ENCODE measurements around the gene MORN5.

The MORN5 gene

DNA sequence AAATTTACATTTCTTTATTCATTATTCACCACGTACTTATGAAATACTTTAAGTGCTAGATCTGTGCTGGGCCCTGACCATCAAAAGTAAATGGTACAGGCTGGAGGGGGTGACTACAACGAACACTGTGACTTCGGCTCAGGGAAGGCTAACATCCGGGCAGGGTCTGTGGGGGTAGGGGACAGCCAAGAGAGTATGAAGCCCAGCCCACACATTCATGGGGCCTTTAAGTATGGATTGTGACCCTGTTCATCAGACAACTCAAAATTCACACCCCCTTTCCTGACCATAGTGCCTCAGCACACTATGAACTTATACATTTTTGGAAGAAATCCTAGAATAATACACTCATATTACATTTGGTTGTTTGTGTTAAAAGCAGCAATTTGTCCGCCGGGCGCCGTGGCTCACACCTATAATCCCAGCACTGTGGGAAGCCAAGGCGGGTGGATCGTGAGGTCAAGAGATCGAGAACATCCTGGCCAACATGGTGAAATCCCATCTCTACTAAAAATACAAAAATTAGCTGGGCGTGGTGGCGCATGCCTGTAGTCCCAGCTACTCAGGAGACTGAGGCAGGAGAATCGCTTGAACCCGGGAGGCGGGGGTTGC, 33.3 kb downstream of the MORN5 start:
- DNase-seq: no peak

DNA sequence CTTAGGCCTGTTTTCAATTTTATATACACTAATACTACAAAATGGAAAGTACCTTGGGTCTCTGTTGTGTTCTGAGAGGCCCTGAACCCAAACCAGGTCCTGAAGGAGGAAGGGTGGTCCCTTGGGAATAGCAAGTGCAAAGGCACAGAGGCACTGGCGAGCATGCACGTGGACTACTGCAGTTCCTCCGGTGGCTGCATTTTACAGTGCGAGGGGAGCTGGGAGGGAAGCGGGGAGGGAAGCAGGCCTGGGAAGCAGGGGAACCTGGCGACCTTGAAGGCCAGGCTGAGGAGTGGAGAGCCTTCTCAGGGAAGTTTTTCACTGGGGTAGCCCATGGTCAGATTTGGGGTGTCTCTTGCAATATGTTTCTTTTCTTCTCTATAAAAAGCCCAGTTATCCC, 33.9 kb downstream of the MORN5 start:
- no peak for DNase-seq

DNA sequence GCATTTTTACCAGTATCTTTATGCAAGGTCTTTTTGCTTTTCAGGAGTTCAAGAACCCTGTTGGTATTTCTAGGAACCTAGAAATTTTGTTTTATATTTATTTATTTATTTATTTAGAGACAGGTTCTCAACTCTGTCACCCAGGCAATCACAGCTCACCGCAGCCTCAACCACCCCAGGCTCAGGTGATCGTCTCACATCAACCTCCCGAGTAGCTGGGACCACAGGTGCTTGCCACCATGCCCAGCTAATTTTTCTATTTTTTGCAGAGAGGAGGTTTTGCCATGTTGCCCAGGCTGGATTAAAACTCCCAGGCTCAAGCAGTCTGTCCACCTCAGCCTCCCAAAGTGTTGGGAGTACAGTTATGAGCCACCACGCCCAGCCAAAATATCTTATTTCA, 36.2 kb downstream of the MORN5 start:
- DNase-seq: no peak

DNA sequence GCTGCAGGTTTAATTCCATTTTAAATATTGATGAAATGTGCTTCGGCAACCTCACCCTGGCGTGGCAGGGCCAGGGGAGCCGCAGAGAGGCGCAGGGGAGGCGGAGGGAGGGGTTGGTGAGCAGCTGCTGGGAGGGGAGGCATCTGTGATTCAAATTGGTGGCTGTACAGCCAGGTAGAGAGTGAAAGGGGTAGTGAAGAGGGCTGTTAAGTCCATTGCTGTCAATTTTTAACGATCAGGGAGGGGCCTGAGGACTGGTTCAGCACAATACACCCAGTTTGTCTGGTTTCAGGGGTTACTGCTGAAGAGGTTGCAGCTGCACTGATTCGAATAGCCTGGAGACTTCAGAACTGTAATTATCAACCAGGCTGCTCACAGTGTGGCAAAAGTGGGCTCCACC, 37.7 kb downstream of the MORN5 start:
- no peak for DNase-seq

DNA sequence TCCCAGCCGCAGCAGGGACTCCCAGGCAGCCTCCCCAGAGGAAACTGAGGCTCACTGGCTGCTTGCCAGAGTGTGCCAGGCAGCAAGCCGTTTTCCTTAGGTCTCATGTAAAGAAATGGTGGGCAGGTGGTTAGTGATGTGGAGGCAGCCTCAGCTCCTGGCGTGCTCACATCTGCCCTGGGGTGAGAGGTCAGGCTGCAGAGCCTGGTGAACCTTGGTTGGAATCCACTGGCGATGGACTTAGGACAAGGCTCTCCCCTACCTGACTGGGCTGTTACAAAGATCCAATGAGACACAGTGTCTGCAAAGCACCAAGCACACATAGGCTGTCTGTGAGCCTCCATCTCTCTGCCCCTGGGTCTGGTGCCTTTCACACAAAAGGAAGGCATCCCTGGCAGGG, 38.2 kb downstream of the MORN5 start:
- no peak for DNase-seq

DNA sequence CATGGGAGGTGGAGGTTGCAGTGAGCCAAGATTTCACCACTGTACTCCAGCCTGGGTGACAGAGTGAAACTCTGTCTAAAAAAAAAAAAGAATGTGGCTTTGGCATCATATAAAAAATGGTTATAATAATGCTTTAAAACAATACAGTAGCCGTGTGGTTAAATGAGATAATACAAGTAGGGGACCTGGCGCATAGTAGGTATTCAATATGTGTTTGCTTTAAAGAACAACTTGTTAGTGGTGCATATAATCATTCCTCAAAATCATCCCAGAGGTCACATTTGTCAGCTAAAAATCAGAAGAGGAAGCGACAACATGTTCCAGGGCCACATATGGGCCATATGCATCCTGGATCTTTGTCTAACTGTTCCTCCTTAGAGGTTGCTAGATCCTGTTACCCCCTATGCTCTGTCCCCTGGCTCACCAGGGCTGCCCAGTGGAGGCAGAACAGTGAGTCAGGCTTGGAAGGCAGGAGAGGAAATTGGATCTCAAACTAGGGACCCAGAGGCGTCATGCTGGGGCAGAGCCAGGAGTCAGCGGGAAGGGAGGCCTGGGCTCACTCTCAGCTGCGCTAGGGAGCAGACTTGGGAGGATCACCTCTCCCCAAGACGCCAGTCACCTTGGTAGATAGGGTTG, 41.4 kb downstream of the MORN5 start:
- DNase-seq: no peak

DNA sequence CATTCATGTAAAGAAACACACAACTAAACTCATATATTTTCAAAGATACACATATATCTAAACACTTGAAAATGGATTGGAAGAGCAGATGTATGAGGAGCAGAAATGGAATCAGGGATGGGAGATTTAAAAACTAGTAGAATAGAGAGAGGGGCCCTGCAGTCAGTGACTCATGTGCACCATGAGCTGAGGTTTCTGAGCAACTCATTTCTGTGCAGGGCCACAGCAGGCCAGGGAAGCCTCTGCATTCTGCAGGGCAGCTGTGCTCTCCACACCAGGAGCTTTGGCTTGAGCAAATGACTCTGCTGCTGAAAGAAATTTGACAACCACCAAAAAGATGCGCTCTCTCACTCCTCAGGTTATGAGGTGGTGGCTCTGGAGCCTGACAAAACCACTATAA, 41.9 kb downstream of the MORN5 start:
- DNase-seq: no peak

DNA sequence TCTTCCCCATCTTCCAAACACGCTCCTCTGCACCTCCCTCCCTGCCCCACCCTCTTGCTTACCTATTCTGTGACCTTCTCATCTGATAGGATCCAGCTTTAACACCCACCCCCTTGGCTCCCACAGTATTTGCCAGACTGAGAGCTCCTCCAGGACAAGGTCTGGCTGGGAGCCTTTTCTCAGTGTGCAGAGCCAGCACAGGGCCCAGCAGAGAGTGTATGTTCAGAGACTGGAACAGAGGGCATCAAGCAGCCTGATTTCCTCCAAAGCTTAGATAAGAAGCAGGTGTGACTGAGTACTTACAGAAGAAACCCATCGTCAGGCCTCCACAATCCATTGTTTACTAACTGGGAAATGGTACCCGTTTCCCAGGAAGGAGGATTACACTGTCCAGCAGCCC, 42.4 kb downstream of the MORN5 start:
- no peak for DNase-seq

DNA sequence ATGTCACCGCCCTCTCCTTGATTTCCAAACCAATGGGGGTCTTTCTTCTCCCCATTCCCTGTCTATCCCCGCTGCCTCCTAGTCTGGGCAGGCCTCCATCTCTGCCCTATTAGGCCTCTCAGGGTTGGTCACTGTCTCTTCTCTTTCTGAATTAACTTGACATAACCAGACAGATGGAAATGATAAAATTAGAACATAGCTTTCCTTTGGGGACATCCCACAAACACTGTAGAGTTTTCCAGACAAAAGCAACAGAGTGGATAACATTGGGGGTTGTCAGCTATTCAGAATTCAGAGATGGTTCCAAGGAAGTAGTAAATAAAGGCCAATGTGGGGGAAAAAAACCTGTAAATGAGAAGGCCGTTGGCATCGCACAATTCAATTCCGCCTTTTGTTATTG, 44.3 kb downstream of the MORN5 start:
- no peak for DNase-seq

DNA sequence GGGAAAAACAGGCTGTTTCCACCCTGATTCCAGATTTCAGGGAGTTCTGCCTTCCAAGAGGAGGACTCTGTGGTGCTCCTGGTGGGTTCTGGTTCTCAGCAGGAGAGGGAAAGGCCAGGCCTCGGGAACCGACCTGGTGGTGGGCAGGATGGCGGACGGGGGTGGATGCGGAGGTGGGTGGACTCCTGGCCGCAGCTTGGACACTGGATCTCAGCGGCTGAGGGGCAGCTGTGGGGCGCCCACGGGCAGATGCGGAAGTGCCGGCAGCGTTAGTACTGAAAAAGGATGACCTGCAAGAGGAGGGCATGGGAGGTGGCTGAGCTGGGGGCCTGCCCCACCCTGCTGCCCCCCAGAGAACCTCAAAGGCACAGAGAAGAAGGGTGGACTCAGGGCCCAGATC, 44.8 kb downstream of the MORN5 start:
- no peak for DNase-seq

DNA sequence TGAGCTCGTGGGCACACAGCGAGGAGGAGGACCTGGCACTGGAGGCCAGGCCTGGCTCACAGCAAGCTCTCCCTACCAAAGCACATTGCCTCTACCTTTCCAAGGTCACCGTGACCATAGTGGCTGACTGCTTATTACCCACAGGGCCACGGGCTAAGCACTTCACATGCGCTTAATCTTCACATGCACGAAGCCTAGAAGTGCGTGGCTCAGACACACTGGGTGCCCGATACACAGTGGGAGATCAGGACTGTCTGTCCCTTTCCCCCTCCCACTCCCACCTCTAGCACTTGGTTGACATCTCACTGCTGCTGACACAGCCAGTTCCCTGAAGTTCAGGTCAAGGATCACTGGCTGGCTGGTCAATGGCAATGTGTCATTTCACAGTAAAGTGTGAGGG, 45.5 kb downstream of the MORN5 start:
- DNase-seq: no peak

DNA sequence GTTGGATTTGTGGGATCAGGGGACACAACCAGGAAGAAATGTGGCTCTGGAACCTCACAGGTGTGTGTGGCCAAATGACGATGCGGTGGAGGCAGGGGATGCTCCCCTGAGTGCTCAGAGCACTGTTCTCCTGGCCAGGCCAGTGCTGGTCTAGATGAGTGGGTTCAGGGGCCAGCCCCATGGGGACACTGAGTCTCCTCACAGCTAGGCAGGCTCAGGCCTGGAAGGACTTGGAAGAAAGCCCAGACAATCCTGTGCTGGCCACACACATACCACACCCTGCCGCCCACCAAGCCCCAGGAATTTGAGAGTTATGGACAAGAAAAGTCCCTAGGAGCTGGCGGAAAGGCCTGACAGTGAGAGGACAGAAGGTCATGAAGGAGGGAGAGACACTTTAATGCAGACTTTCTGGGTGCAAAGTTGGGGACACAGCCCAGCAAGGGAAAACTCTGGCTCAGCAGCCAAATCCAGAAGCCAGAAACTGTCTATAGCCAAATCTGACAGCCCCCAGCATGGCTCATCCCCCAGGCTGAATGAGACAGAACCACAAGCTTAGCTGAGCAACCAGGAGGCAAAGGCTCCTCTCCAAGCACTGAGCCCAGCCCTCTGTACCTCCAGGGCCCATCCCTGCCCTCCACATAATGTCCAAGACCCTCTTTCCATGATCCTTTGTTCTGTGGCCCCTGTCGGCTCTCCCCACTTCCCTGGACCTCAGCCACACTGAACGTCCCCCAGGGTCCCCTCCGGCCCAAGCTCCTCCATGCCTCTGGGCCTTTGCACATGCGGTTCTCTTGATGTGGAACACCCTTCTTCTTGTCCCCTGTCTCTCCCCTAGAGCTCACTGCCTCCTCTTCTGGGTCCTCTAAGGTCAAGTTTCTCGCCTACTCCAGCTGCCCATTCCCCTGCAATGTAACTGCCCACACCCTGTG, 46.7 kb downstream of the MORN5 start:
- DNase-seq: no peak

DNA sequence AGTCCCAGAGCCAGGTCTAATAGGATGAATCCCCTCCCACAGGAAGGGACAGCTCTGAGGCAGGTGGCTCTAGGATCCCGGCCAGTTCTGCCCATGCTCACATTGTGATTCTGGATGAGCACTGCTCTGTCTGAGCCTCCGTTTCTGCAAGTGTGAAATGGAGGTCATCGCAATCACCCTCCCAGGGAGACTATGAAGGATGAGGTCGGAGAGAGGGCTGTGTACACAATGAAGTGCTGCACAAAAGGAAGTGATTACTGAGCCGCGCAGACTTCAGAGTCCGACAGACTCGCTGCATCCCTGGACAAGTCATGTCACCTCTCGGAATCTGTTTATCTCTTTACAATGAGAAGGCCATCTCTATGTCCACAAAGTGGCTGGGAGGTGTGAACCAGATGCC, 47.4 kb downstream of the MORN5 start:
- DNase-seq: no peak

DNA sequence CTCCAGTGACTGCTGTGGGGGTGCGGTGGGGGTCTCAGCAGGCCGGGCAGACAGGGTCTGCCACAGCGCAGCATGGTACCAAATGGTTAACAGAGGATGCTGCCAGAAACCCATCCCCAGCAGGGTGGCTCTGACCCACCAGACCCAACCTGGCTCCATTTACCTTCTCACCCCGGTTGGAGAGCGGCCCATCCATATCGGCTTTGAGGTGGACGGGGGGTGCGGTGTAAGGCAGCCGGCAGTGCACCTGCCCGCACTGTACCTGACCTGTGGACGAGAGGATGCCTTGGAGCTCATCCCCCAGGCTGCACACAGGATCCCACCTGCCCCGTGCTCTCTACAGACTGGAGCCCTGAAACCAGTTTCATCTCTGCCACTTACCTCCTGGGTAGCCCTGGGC, 49.7 kb downstream of the MORN5 start:
- no peak for DNase-seq

DNA sequence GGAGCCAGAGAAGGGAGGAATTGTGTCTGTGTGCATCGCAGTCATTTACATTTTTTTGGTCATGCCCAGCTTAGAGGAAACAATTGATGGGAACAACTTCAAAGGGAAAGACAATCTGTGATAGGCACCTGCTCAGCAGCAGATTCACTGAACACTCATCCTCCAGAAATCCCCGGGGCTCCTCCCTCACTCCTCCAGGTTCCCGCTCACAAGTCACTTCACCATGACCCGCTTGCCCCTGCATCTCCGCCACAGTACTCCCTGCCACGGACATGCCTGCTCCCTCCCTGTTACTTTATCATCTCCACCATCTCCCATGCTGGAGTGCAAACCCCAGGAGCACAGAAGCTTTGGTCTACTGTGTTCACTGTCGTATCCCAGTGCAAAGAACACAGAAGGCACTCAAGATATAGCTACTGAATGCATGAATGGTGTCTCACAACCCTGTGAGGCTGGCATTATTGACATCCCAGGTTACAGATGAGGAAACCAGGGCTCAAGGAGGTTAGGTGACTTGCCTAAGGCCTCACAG, 52.8 kb downstream of the MORN5 start:
- DNase-seq: no peak

DNA sequence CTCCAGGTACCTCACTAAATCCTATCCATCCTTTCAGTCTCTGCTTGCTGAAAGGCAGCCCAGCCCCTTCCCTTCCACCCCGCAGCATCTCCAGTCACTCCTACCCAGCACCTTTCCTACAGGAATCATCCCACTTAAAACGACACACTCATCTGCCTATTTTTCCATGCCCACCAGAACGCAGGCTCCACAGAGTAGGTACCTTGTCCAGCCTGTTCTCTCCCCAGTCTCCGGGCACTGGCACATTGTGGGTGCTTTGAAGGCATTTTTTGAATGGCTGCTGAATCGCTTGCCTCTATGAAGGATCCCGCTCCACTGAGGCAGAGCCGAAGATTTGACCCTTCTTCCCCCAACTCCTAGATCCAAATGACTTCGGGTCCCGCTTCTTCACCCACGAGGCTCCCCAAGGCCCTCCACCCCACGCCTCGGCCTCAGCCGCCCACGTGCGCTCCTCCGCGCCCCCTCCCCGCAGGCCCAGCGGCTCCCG, 53.4 kb downstream of the MORN5 start:
- no peak for DNase-seq

DNA sequence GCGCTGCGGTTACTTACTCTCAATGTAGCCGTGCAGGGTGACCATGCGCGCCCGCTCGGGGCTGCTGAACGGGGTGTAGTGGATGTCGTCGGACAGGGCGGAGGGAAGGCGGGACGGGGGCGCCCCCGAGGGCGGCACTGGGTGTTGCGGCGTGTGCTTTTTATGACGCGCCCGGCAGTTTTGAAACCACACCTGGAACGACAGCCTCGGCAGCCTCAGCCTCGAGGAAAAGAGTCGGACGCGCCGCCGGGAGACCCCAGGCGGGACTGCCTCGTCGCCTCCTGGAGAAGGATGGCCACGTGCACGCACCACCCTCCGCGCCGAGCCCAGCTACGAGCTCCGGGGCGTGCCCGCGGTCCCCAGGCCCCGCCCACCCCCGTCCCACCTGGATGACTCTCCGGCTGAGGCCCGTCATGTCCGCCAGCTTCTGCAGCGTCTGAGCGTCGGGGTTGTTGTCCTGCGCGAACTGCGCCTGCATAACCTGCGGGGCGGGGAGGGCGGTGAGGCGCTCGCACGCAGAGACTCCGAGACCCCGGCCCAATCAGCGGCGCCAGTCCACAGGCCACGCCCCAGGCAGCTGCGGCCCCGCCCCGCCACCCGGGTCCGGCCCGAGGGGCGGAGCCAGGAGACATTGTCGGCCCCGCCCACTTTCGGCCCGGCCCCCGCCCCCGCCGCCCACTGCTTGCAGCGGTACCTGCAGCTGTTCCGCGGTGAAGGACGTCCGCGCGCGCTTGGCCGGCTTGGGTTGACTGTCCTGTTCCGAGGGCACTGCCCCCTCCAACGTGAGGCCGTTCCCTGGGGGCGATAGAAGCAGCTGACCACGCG, 54.1 kb downstream of the MORN5 start:
- DNase-seq: peak; percentile 53

DNA sequence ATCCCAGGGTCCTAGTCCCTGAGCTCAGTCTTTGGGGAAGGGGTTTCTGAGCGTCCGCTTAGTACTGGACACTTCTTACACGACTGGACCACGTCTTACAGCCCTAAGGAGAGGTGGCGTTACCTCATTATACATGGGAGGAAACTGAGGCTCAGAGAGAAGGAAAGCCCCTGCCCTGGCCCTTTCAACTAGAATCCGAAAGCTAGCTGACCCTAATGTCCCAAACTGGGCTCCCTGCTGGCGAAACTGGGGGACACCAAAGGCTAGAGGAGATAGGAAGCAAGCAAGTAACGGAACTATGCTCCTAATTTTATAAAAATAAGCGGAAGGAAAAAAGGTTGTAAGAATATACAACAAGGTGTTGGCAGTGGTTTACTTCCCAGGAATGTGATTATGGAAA, 54.8 kb downstream of the MORN5 start:
- no peak for DNase-seq

DNA sequence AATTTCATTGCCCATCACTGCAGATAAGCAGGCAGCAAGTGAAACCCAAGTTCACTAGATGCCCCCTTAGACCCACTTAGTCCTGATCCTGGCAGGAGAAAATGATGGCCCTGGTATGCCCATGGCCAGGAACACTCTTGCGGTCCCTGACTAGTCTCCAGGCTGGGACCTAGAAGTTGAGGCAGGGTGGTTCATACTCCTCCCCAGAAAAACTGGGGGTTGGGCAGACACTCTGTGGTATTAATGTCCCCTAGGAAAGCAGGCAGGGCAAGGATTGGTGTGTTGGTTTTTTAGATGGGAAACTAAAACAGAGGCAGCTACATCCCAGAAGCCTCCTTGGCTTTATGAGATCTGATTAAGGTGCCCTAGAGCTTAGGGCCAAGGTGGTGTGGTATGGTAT, 56.0 kb downstream of the MORN5 start:
- no peak for DNase-seq

DNA sequence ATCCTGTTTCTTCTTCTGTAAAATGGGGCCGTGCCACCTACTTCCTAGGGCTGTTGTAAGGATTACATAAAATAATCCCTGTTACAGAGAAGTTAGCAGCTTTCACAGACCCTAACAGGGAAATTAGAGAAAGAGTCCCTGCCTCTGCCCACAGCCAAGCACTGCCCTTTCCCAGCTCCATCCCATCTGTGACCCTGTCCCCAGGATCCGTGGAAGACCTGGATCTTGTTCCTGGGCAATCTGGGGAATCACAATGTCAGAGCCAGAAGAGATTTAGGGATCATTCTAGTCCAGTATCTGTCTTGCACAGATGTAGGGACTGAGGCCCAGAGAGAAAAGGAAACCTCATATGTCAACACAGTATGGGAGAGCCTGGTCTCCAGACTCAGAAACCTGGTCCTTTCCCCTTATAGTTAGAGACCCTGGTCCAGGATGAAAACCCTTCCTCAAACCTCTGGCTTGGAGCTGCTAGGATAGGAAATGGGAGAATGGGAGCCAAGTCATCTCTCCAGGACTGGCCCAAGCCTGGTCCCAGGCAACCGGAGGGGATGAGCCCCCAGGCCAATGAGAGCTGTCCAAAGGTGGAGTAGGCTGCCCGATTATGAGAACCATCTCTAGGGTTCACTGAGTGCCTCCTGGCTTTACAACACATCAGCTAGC, 56.6 kb downstream of the MORN5 start:
- DNase-seq: no peak

DNA sequence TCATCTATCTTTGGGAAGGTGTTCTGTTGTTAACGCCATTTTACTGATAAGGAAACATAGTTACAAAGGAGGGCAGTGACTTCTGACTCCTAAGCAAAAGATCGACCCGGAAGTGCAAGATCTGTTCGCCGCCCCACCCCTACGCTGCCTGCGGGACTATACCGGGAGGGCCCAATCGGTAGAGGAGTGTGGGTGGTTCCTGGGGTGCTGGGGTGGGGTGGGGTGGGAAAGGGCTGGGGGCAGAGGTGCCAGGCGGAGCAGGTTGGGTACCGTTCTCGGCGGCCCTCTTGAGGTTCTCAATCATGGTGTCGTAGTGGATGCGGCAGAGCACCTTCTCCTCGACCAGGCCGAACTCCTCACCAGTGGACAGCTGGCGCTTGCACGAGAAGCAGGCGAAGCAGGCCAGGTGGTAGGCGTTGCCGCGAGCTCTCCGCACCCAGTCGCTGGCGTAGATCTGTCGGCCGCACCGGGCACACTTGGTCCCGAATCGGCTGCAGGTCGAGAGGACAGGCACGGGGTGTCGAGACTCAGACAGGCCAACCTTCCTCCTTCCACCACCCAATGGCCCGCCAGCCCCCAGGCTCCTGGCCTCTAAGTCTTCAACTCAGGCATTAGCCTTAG, 57.2 kb downstream of the MORN5 start:
- no peak for DNase-seq

DNA sequence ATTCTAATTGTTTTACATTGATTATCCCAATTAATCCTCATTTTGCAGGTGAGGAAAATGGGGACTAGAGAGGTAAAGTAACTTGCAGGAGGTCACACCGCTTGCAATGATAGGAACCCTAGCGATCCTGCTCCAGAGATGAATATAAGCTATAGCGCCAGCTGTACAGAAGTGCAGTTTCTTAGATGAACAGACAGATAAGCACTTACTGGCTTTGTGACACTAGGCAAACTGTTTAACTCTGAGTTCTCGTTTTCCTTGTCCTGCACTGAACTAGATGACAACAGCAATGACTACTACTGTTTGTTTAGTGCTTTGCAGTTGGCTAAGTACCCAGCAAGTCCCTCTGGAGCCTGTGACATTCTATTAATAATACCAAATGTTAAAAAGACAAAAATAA, 57.9 kb downstream of the MORN5 start:
- DNase-seq: no peak
